ENCODE results near the gene DNAJB2.
"Not testable (repeated sequence)": the region's sequence is repeated elsewhere in the genome, so short reads cannot be mapped to it uniquely, and the experiment has no call there.

Gene DNAJB2

DNA sequence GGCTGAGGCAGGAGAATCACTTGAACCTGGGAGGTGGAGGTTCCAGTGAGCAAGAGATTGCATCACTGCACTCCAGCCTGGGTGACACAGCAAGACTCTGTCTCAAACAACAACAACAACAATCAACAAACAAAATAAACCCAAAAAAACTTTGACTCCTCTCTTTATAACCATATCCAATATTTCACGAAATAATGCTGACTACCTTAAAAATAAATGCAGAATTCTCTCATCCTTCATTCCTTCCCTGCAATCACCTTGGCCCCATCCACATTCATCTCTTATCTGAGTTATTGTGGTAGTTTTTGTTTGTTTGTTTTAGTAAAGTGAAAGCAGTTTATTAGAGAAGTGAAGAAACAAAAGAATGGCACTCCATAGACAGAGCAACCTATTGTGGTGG lies 26.9 kb downstream of the DNAJB2 start:
- DNase-seq: no peak

DNA sequence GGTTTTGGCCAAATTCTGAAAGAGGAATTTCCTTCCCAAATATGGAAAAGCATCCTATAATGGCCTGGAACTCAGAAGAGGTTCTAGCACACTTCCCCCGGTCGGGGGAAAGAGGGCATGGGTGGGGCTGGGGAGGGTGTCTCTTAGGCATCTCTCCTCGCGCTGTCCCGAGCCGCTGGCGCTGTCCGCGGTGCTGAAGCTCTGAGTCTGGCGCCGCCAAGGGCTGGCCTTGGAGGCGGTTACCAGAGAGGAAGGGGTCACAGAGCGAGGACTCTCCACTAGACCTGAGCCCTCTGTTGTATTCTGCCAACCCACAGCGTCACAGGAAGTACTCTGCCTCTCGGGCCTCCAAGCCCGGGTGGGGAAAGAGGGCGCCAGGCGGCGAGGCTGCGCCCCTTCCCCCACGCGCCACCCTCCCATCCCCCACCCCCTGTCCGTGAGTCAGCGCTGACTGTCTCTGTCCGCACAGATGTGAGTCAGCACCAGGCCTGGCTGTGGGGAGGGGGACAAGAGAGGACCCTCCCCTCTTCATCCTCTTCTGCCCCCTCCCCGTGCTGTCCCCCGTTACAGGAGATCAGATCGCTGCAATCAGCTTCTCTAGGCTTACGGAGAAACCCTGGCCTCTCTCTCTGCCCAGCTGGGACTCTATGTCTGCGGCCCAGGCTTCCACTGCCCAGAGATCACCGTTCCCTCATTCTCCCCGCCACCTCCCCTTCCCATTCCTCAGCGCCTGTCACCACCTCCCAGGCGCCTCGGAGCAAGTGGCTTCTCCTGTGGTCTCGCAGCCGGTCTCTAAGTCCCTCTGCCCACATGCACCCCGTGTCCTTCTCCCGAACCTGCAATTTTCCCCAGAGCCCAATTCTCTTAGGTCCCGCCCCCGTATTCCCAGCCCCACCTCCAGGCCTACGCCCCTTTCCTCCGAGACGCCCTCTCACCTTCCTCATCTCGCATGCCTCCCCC lies 29.3 kb downstream of the DNAJB2 start:
- DNase-seq: no peak

DNA sequence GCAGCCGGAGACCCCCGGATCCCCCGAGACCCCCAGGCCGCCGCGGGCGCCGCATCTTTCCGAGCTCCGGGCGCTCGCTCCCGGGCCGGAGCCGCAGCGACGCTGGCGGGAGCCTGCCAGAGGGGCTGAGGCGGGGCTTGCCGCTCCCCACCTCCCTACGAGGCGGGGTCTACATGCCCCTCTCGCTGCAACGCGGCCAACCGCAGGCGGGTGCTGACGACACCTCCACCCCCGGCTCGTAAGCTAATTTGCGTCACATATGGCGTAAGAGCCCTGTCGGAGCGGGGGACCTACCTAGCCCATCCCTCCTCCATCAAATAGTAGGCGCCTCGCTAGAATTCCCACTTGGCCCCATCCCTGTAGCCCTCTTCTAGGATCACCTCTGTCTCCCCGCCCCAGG lies 30.1 kb downstream of the DNAJB2 start, which contains the start of gene PTPRN:
Gene PTPRN, minus strand, starts transcription at position 124 of the 400 bp plus-strand sequence. Its CDS starts 69 bp downstream, at position 55.
- DNase-seq: no peak

DNA sequence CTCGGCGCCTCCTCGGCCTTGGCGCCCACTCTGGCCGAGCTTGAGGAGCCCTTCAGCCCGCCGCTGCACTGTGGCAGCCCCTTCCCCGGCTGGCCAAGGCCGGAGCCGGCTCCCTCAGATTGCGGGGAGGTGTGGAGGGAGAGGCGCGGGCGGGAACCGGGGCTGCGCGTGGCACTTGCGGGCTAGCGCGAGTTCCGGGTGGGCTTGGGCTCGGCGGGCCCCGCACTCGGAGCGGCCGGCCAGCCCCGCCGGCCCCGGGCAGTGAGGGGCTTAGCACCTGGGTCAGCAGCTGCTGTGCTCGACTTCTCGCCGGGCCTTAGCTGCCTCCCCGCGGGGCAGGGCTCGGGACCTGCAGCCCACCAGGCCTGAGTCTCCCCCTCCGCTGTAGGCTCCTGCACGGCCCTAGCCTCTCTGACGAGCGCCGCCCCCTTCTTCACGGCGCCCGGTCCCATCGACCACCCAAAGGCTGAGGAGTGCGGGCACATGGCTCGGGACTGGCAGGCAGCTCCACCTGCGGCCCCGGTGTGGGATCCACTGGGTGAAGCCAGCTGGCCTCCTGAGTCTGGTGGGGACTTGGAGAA lies 33.6 kb downstream of the DNAJB2 start:
- not testable (repeated sequence) for DNase-seq

DNA sequence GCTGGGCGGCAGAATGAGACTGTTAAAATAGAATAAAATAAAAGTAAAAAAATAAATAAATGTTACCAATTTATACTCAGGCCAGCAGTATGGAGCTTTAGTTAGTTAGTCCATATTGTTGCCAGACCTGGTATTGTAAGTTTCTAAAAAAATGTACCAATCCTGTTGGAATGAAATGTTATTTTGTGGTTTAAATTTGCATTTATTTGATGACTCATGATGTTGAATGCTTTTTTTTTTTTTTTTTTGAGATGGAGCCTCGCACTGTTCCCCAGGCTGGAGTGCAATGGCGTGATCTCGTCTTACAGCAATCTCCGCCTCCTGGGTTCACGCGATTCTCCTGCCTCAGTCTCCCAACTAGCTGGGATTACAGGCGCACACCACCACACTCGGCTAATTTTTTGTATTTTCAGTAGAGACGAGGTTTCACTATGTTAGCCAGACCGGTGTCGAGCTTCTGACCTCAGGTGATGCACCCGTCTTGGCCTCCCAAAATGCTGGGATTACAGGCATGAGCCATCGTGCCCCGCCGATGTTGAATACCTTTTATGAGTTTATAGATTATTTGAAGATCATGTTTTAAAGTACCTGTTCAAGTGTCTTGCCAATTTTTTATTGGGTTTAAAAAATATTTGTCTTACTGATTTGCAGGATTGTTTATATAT lies 35.8 kb downstream of the DNAJB2 start:
- no peak for DNase-seq

DNA sequence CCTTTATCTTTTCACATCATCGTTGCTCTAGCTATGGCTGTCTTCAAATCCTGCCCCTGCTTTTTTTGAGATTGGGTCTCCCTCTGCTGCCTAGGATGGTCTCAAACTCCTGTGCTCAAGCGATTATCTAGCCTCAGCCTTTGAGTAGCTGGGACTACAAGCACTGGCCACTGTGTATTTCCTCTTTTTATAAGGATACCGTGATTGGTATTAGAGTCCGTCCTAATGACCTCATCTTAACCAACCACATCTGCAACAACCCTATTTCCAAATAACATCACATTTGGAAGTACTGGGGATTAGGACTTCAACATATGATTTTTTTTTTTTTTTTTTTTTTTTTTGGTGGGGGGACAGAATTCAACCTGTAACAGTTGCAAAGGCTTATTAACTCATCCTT lies 44.3 kb downstream of the DNAJB2 start:
- no peak for DNase-seq

DNA sequence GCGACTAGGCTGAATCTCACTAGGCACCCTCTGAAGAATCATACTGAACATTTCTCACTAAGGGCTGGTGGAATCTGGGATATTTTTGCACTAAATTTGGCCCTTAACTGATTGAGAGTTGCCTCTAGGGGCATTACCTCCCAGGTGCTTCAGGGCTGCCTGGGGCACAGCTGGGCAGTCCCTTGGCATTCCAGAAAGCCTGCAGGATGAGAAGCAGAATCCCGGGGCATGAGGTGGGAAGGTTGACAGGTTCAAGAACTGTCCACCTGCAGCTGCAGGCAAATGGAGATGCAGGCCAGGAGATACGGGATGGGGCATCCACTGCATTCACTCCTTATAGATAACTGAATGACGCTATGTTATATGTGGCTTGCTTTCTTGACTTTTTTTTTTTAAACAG lies 46.0 kb downstream of the DNAJB2 start:
- DNase-seq: no peak

DNA sequence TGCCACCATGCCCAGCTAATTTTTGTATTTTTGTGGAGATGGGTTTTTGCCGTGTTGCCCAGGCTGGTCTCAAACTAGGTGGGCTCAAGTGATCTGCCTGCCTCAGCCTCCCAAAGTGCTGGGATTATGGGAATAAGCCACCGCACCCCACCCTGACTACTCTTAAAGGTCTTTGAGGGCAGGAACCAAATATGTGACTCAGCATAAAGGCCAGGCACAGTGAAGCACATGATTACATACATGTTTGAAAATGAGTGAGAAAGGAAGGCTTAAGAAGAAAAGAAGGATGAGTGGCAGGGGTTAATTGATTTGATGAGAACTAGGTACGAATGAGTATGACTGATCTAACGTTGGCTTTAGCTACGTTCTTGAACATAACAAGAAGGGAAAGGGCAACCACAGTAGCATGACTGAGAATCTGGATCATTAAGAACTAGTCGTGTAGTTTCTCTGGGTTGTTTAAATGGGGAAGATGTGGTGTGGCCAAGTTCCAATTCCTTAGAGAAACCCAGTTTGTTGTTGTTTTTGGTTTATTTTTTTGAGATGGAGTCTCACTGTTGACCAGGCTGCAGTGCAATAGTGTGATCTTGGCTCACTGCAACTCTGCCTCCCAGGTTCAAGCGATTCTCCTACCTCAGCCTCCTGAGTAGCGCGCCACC lies 46.6 kb downstream of the DNAJB2 start:
- no peak for DNase-seq

DNA sequence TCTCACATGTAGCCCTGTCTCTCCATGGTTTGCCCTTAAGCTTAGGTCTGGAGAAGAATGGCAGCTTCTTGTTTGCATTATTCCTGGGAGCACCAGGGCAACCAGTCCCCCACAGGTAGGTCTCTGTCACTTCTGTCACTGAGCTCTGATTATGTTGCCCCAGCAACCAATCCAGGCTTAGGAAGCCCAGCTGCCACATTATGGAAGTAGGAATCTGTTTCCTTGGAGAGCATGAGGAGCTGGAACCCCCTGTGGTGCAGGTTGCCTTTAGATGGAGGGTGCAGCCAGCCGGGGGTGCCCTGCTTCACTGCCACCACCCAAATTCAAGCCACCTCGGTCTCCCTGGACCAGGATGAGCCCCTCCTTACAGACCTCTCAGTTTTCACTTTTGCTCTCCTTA lies 48.6 kb downstream of the DNAJB2 start:
- DNase-seq: no peak

DNA sequence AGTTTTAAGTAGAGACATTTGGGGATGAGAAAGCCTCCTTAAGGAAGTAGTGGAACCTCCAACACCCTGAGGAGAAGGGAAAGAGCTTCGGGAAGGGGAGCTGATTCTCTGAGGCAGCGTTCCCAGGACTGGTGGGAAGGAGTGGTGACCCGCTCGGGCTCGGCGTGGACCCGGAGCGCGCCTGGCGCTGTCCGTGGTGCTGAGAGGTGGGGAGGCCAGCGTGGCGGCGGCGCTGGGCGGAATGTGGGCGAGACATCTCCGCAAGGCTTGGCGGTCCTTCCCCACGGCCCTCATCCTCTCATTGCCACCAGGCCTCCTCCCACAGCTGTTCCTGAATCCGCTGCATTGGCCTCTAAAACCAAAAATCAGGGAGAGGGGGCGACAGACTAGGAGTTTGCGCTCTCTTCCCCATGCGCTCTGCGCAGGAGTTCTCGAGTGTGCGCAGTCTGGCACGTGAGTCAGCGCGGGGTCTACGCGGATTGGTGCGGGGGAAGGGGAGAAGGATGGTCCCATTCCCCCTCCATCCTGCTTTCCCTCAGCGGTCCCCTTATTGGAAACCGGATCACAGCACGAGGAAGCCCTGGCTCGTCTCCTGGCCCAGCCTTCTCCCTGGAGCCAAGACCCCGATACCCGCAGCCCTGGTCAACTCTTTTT lies 52.5 kb downstream of the DNAJB2 start:
- no peak for DNase-seq

DNA sequence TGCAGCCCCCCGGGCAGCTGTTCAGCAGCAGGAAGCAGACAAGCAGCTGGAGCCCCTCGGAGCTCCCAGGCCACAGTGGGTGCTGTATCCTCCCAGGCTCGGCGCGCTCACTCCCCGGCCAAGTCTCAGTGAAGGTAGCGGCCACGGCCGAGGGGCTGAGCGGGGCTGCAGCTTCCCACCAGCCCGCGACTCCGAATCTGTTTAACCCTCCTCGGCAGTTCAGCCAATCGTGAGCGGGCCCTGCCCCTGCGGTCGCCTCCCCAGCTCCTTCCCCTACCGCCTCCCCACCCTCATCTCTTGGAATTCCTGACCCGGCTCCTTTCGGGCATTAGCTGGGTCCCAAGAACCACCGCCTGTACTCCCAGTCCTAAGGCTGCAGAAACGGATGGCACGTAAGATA lies 53.4 kb downstream of the DNAJB2 start, which contains the start of gene RESP18:
Gene RESP18, minus strand, starts transcription at position 203 of the 400 bp plus-strand sequence.
- DNase-seq: no peak

DNA sequence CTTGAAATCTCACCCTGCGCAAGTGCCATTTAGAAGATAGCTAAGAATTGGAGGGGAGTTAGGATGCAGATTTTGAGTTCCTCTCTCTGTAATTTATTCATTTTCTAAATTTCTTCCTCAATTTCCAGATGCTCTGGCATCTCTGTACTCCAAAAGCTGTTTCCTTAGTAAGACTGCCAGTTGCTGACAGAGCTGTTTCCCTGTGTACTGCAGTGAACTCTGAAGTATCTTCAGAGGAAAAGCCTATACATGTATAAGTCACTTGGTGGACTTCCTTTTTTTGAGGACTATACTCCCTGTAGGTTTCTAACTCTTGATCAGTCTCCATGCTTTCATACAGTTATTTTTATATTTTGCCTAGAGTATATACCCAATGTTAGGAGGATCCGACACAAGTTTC lies 54.9 kb downstream of the DNAJB2 start:
- no peak for DNase-seq

DNA sequence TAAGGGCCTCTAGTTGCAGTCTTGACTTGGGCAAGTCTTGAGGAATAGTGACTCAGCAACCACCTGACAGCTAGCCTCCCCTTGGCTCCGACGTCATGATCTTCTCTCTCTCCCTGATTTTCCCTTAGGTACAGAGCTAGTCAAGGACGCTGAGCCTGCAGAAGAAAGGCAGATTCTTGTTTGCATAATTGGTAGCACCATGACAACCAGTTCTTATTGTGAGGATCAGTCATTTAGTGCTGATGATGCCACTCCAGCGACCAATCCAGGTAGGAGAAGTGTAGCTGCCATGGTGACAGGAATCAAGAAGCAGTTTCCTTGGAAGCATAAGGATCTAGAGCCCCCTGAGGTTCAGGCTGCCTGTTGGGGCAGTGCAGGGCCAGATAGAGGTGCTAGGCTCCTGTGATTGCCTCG lies 56.2 kb downstream of the DNAJB2 start:
- no peak for DNase-seq
